HFF-Myc (cell line): Measurements from ENCODE around the gene BRD4.

Source experiments
- DNase-seq: peaks from one replicate; pipeline ENCODE4 v3.0.0-alpha.2; 2011; ENCODE audit warnings: low read depth; ENCODE audit errors: extremely low read depth
- H3K4me3 ChIP-seq: replicated peaks from 2 replicates; pipeline ENCODE4 v1.5.1; 2011; ENCODE audit warnings: low read depth, mild to moderate bottlenecking, control low read depth, low read length
- TF ChIP-seq, protein P1 (sequence below): IDR thresholded peaks from 2 replicates; pipeline ENCODE4 v1.5.1; 2012; ENCODE audit warnings: mild to moderate bottlenecking, low read depth, low read length, control low read depth; ENCODE audit errors: missing control alignments

Gene BRD4

DNA sequence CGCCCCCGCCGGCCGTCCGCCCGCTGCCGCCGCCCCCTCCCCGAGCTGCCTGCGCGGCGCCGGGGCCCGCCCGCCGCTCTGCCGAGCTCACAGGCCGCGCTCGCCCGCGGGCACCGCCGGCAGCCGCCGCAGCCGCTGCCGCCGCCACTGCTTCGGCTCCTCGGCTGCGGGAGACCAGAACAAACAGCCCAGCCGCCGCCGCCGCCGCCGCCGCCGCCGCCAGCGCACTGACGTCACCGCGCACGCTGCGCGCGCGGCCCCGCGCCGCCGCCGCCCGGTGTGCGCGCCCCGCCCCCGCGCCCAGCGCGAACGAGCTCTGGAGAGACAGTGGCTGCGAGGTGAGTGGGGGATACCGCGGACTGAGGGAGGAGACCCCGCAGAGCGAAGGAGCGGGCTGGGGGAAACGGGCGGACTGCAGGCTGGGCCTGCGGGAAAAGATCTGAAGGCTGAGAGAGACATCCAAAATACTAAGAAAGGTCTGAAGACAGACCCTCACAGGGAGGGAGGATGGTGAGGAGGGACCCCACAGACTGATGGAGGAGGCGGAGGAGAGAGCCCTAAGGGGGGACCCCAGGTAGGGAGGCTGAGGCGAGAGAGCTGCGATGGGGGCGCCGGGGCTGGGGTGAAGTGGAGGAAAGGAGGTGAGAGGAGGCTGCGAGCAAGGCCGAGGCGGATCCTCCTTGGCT, at the start of gene BRD4:
Gene BRD4, minus strand, starts transcription at position 229 of the 686 bp plus-strand sequence. CDS start 59,440 bp downstream, outside the sequence.
- TF ChIP-seq, protein P1, sequence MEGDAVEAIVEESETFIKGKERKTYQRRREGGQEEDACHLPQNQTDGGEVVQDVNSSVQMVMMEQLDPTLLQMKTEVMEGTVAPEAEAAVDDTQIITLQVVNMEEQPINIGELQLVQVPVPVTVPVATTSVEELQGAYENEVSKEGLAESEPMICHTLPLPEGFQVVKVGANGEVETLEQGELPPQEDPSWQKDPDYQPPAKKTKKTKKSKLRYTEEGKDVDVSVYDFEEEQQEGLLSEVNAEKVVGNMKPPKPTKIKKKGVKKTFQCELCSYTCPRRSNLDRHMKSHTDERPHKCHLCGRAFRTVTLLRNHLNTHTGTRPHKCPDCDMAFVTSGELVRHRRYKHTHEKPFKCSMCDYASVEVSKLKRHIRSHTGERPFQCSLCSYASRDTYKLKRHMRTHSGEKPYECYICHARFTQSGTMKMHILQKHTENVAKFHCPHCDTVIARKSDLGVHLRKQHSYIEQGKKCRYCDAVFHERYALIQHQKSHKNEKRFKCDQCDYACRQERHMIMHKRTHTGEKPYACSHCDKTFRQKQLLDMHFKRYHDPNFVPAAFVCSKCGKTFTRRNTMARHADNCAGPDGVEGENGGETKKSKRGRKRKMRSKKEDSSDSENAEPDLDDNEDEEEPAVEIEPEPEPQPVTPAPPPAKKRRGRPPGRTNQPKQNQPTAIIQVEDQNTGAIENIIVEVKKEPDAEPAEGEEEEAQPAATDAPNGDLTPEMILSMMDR: no peak
- H3K4me3 ChIP-seq: peak within 1 kb of the TSS; percentile 90
- no peak for DNase-seq

DNA sequence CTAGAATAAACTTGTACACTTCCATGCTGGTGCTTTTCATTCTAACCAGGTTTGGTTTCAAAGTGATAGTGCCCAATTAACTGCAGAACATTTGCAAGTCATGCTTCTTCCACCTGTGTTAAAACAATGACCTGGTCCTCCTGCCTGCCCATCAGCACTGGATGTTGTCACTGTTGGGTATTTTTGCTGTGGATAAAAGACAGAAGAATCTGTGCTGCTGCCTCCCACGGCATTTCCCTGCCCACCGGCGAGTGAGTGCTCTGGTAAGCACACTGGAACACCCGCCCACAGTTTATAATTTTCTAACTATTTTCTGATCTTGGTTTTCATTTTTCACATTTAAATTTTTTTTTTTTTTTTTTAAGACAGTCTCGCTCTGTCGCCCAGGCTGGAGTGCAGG, 49.5 kb upstream of the BRD4 start:
- H3K4me3 ChIP-seq: no peak overlapping the region
- DNase-seq: no peak
- TF ChIP-seq, protein P1: no peak

DNA sequence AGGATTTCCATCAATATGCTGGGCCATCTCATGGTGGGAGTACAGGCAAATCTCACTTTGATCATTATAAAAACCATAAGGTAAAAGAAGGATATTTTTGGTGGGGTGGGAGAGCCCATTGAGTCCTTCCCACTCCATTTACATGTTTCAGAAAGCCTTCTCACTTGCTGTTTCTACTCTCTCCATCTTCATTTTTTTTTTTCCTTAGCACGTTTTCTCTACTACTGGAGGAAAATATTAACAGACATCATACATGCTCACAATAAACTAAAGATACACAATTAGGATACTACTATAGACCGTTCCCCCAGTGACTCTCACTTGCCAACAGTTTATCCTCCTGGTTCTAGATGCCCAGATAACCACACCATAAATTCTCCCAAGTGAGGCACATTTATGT, 49.1 kb upstream of the BRD4 start:
- no peak overlapping the region for H3K4me3 ChIP-seq
- DNase-seq: no peak
- TF ChIP-seq, protein P1: no peak

DNA sequence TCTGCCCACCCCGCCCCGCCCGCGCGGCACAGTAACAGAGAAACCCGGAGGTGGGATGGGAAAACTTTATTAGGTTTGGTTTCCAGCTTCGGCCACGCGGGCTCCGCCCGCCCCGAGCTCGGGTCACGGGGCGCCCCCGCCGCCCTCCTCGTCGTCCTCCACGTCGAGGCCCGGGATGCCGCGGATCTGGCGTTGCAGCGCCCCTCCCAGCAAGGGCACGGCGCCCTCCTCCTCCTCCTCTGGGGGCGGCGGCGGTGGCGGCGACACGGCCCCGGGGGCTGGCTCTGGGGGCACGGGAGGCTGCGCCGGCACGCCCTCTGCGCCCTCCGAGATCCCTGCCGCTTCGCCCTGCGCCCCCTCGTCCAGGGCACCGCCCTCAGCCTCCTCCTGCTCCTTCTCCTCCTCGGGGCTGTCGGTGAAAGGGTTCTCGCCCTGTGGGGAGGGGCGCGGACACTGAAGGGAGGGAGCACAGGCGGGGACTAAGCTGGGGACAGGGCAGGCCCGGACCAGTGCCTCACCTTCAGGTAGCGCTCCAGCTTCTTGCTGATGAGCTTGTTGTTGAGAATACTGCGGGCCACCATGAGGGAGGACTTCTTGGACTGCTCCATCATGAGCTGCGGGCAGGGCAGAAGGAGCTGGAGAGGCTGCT, 47.8 kb upstream of the BRD4 start:
- TF ChIP-seq, protein P1: no peak
- no peak for DNase-seq
- H3K4me3 ChIP-seq: peak overlapping the region; percentile 92

DNA sequence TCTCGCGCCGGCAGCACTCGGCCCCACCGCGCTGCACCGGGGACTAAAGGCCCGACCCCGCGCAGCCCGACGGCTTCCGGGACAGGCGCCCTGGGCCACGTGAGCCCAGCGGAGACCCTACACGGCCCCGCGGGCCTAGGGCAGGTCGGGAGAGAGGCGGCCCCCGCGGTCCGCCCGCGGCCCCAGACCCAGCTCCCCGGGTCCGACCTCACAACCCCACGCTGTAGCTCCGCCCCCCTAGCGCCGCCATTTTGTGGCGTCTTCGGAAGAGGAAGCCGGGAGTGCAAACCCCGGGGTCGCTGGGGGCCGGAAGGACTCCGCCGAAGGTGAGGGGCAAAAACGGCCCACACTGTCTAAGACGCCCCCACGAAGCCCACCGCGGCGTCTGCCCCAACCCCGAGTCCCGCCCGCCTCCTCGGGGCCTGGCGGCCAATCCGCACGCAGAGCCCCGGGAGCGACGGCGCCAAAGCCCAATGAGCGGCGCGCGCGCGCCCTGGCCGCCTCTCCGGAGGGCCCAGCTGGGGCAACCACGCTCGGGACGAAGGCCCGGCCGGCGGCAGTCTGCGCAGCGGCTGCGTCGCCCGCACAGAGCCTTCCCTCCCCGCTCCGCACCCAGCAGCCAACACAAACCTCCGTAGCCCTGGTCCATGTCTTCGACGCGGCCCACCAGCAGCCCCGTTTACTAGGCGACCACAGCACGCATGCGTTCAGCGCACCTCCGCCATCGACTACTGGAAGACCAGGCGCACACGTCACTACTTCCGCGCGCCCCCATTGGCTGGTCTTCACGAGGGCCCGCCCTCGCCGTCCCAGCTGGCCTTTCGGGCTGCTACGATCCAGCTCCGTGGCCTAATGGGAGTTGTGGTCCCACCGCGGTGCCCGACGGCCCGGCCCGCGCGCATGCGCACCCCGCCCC, 47.0 kb upstream of the BRD4 start, which contains the start of gene AKAP8:
Gene AKAP8, minus strand, starts transcription at position 705 of the 916 bp plus-strand sequence. Its CDS starts 56 bp downstream, at position 649.
- TF ChIP-seq, protein P1: no peak
- peak; percentile 93 for DNase-seq
- peak within 1 kb of the TSS; percentile 92 for H3K4me3 ChIP-seq

DNA sequence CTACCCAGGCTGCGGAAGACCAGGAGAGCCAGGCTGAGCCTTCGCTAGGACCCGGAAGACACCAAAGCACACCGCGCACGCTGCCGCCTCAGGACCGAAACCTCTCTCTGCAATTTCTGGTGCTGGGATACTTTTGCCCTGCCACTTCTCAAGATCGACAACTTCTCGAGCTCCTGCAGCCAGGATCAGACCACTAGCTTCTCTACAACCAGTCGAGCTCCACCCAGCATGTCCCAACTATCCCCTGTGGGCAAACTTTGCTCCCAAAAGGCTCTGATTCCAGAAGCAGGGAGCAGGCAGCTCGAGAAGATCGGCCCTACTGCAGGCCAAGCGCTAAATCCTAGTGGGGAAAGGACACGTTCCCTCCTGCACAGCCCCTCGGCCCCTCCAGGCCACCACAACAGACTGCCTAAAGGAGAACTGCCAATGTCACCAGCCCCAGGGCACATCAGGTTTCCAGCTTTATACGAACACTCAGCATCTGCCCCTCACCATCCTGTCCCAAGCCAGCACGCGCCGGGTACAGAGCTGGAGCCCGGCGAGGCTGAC, 46.3 kb upstream of the BRD4 start:
- DNase-seq: no peak

More for the DNA sequence above, 46.3 kb upstream of the BRD4 start:
- H3K4me3 ChIP-seq: peak overlapping the region; percentile 92
- TF ChIP-seq, protein P1: no peak
